SK-N-SH treated with all-trans-retinoic acid at 6 μM for 48 hours (cell line): ENCODE measurements around the gene PCMTD2.

Experiments used
- ATAC-seq: fragments of 200-7000 bp; cut with Tn5 transposase; 3 replicates; pipeline ENCODE4 v1.9.1; 2020; ENCODE audit warnings: mild to moderate bottlenecking, moderate library complexity
- ARNTL ChIP-seq: fragments of 450-650 bp; formaldehyde crosslinking; IDR thresholded peaks from 2 replicates; pipeline ENCODE4 v1.5.0; 2020; ENCODE audit warnings: low read depth, mild to moderate bottlenecking, moderate library complexity, borderline replicate concordance
- ESRRG ChIP-seq: fragments of 250-450 bp; sonication (Bioruptor Pico); IDR thresholded peaks from 2 replicates; pipeline ENCODE4 v1.6.1; 2021; ENCODE audit warnings: mild to moderate bottlenecking
- GLIS3 ChIP-seq: fragments of 250-450 bp; sonication (Bioruptor Pico); IDR thresholded peaks from 2 replicates; pipeline ENCODE4 v1.5.0; 2020; ENCODE audit warnings: mild to moderate bottlenecking, moderate library complexity
- ISL1 ChIP-seq: fragments of 250-450 bp; sonication (Bioruptor Pico); IDR thresholded peaks from 2 replicates; pipeline ENCODE4 v2.1.2; 2022; ENCODE audit warnings: mild to moderate bottlenecking, moderate library complexity
- OSR1 ChIP-seq: fragments of 250-450 bp; sonication (Bioruptor Pico); IDR thresholded peaks from 2 replicates; pipeline ENCODE4 v1.8.0; 2022; ENCODE audit warnings: moderate library complexity, mild to moderate bottlenecking, inconsistent platforms
- RARB ChIP-seq: fragments of 250-450 bp; sonication (Bioruptor Pico); IDR thresholded peaks from 2 replicates; pipeline ENCODE4 v1.8.0; 2021; ENCODE audit warnings: mild to moderate bottlenecking, moderate library complexity
- TCF4 ChIP-seq: fragments of 250-450 bp; sonication (Bioruptor Pico); IDR thresholded peaks from 2 replicates; pipeline ENCODE4 v1.8.0; 2021; ENCODE audit warnings: mild to moderate bottlenecking, moderate library complexity, borderline replicate concordance
- TOX ChIP-seq: fragments of 250-450 bp; sonication (Bioruptor Pico); IDR thresholded peaks from 2 replicates; pipeline ENCODE4 v1.8.0; 2021; ENCODE audit warnings: mild to moderate bottlenecking, moderate library complexity, borderline replicate concordance
- ZC3H10 ChIP-seq: fragments of 250-450 bp; sonication (Bioruptor Pico); IDR thresholded peaks from 2 replicates; pipeline ENCODE4 v1.5.1; 2021; ENCODE audit warnings: mild to moderate bottlenecking, moderate library complexity
- ZFP3 ChIP-seq: fragments of 250-450 bp; sonication (Bioruptor Pico); IDR thresholded peaks from 2 replicates; pipeline ENCODE4 v1.5.0; 2020; ENCODE audit warnings: mild to moderate bottlenecking, moderate library complexity
- ZFP30 ChIP-seq: fragments of 450-650 bp; formaldehyde crosslinking; IDR thresholded peaks from 2 replicates; pipeline ENCODE4 v1.5.0; 2022; ENCODE audit warnings: mild to moderate bottlenecking, moderate library complexity
- ZNF565 ChIP-seq: fragments of 450-650 bp; formaldehyde crosslinking; conservative IDR thresholded peaks from 2 replicates; pipeline ENCODE4 v1.5.0; 2020; ENCODE audit warnings: low read depth, mild to moderate bottlenecking, moderate library complexity
- ZNF70 ChIP-seq: fragments of 450-650 bp; formaldehyde crosslinking; IDR thresholded peaks from 2 replicates; pipeline ENCODE4 v1.5.0; 2020; ENCODE audit warnings: mild to moderate bottlenecking, moderate library complexity
- ZNF8 ChIP-seq: fragments of 450-650 bp; formaldehyde crosslinking; IDR thresholded peaks from 2 replicates; pipeline ENCODE4 v1.5.0; 2020; ENCODE audit warnings: mild to moderate bottlenecking, moderate library complexity
- TF ChIP-seq, protein P1 (sequence below): fragments of 250-450 bp; sonication (Bioruptor Pico); IDR thresholded peaks from 2 replicates; pipeline ENCODE4 v1.5.1; 2021; ENCODE audit warnings: mild to moderate bottlenecking, moderate library complexity
- TF ChIP-seq, protein P2 (sequence below): fragments of 250-450 bp; sonication (Bioruptor Pico); IDR thresholded peaks from 2 replicates; pipeline ENCODE4 v1.8.0; 2021; ENCODE audit warnings: low read depth, mild to moderate bottlenecking, moderate library complexity, borderline replicate concordance
- TF ChIP-seq, protein P3 (sequence below): fragments of 250-450 bp; sonication (Bioruptor Pico); IDR thresholded peaks from 2 replicates; pipeline ENCODE4 v1.8.0; 2020; ENCODE audit warnings: mild to moderate bottlenecking, moderate library complexity, borderline replicate concordance
- TF ChIP-seq, protein P4 (sequence below): fragments of 250-450 bp; sonication (Bioruptor Pico); IDR thresholded peaks from 2 replicates; pipeline ENCODE4 v1.5.1; 2020; ENCODE audit warnings: low read depth, mild to moderate bottlenecking, moderate library complexity
- TF ChIP-seq, protein P5 (sequence below): fragments of 250-450 bp; sonication (Bioruptor Pico); IDR thresholded peaks from 2 replicates; pipeline ENCODE4 v1.5.0; 2020; ENCODE audit warnings: mild to moderate bottlenecking, moderate library complexity

Gene PCMTD2

DNA sequence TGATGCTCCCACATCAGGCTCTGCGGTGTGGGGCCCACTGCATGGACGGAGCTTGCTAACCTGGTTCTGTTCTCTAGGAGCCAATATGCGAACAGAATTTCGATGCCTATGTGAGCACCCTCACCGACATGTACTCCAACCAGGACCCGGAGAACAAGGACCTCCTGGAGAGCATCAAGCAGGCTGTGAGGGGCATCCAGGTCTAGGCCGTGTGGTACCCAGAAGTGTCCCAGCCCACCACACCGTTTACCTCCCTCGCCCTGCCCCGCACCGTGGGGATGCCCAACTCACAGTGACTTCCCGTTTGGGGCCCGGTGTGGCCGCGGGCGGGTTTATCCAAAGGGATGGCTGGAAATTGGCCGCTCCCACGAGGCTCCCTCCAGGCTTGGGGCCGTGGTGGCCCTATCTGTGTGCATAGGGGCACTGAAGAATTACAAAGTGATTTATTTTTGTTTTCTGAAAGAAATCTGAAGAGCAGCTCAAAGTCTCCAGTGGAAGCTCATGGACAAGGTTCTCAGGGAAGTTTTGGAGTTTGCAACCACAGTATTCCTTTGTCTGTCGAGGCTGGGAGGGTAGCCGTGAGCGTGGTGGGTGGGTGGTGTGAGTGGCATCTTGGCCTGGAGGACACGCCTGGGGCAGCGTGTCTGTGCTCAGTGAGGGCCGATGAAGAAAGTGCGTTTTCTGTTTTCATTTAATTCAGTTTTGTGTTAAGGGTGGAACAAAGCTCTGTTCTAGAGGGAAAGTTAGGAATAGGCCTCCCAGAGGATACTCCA is 15.1 kb upstream of the PCMTD2 start (continued):
- TF ChIP-seq, protein P1, sequence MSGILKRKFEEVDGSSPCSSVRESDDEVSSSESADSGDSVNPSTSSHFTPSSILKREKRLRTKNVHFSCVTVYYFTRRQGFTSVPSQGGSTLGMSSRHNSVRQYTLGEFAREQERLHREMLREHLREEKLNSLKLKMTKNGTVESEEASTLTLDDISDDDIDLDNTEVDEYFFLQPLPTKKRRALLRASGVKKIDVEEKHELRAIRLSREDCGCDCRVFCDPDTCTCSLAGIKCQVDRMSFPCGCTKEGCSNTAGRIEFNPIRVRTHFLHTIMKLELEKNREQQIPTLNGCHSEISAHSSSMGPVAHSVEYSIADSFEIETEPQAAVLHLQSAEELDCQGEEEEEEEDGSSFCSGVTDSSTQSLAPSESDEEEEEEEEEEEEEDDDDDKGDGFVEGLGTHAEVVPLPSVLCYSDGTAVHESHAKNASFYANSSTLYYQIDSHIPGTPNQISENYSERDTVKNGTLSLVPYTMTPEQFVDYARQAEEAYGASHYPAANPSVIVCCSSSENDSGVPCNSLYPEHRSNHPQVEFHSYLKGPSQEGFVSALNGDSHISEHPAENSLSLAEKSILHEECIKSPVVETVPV, result no peak
- TF ChIP-seq ZFP3 (CRISPR knock-in tag) (no peak), ZNF8 (CRISPR knock-in tag) (no peak), ZNF565 (no peak)

DNA sequence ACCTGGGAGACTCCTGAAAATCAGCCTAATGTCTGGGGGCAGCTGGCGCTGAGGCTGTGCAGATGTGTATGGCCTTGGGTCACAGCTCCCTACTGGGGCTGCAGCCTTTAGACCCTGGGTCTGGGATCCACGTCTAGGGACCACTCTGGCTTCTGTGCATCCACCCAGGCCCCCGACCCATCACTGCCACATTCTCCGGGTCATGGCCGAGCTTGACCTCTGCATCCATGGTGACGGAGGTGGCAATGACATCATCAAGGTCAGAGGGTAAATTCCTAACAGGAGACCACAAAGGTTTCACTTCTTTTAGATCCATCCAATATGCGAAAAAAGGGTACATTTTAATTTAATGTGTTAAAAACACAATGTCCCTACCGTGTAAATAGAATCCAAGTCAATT is 14.5 kb upstream of the PCMTD2 start:
- ATAC-seq, result no peak
- TF ChIP-seq OSR1 (CRISPR knock-in tag), result no peak
- no peak for TF ChIP-seq TCF4 (CRISPR knock-in tag)
- TF ChIP-seq RARB, result no peak
- no peak for TF ChIP-seq ESRRG
- TF ChIP-seq GLIS3, result no peak
- no peak for TF ChIP-seq ZNF8 (CRISPR knock-in tag)
- TF ChIP-seq, protein P2, sequence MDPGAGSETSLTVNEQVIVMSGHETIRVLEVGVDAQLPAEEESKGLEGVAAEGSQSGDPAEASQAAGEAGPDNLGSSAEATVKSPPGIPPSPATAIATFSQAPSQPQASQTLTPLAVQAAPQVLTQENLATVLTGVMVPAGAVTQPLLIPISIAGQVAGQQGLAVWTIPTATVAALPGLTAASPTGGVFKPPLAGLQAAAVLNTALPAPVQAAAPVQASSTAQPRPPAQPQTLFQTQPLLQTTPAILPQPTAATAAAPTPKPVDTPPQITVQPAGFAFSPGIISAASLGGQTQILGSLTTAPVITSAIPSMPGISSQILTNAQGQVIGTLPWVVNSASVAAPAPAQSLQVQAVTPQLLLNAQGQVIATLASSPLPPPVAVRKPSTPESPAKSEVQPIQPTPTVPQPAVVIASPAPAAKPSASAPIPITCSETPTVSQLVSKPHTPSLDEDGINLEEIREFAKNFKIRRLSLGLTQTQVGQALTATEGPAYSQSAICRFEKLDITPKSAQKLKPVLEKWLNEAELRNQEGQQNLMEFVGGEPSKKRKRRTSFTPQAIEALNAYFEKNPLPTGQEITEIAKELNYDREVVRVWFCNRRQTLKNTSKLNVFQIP, result no peak
- TF ChIP-seq ARNTL, result no peak
- no peak for TF ChIP-seq ZC3H10 (CRISPR knock-in tag)
- TF ChIP-seq, protein P3, sequence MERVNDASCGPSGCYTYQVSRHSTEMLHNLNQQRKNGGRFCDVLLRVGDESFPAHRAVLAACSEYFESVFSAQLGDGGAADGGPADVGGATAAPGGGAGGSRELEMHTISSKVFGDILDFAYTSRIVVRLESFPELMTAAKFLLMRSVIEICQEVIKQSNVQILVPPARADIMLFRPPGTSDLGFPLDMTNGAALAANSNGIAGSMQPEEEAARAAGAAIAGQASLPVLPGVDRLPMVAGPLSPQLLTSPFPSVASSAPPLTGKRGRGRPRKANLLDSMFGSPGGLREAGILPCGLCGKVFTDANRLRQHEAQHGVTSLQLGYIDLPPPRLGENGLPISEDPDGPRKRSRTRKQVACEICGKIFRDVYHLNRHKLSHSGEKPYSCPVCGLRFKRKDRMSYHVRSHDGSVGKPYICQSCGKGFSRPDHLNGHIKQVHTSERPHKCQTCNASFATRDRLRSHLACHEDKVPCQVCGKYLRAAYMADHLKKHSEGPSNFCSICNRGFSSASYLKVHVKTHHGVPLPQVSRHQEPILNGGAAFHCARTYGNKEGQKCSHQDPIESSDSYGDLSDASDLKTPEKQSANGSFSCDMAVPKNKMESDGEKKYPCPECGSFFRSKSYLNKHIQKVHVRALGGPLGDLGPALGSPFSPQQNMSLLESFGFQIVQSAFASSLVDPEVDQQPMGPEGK (CRISPR knock-in tag), result no peak

DNA sequence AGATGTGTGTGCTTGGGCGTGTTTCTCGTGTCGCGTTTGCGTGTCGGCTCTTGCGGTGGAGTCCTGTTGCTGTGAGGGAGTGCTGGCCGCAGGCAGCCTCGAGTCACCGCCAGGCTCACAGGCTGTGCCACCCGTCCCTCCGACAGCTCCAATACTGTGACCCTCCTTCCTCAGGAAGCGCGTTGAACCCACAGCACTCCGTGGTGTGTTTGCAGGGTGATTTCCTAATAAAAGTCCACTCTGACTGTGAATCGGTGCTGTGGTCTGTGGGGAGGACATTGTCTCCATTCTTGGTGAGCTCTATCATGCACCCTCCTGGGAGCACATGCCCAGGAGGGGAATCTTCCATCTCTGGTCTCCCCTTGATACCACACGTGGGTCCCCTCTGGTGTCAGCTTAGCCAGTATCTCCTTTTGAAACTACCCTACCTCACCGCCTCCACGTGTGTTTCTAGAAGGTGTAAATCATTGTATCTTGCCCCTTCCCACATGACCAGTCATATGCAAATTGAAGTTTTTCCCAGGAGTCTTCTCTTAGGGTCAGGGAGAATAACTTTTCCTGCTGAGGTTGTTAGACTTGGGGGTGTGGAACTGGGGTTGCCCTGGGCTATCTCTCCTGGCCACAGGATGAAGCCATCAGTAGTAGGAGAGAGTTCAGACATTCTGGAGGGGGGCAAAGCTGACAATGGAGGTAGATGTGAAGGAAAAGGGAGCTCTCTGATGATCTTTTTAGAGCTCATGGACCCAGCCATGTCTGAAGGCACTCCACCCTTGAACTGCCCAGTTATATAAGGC is 13.3 kb upstream of the PCMTD2 start:
- TF ChIP-seq ESRRG (no peak), TOX (CRISPR knock-in tag) (no peak)
- ATAC-seq, result no peak

DNA sequence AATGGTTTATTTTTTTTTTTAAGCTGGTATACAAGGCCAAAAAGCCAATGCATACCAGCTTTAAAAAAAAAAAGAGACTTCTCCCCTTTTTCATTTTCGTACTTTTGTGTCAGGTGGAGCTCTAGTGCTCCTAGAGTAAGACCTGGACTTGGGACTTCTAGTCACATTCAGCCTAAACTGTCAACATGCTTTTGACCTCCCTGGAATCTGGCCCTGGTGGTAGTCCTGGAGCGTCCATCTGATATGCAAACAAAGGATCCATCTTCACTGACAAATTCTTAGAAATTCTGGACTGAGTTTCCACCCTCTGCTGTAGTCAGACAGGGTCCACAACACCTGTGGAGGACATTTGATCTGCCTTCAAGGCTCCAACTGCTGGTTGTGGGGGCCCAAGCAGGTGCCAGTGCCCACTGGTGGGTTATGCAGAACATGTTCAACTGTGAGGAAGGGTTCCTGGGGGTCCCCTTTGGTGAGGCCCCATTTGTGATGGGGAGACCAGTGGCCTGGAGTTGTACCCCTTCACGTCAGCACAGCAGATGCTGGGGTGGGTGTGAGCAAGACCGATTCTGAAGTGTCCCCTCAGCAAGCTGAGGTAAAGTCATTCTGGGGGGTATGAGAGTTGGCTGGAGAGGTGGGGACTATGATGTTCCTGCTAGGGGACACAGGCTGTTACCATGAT is 12.6 kb upstream of the PCMTD2 start:
- TF ChIP-seq TCF4 (CRISPR knock-in tag) (no peak), ESRRG (no peak), ZNF565 (no peak), ZFP30 (no peak), ZNF70 (CRISPR knock-in tag) (no peak), ZFP3 (CRISPR knock-in tag) (no peak), ZC3H10 (CRISPR knock-in tag) (no peak), ISL1 (CRISPR knock-in tag) (no peak)
- TF ChIP-seq, protein P1, result no peak
- TF ChIP-seq, protein P3 (CRISPR knock-in tag), result no peak
- TF ChIP-seq, protein P4, sequence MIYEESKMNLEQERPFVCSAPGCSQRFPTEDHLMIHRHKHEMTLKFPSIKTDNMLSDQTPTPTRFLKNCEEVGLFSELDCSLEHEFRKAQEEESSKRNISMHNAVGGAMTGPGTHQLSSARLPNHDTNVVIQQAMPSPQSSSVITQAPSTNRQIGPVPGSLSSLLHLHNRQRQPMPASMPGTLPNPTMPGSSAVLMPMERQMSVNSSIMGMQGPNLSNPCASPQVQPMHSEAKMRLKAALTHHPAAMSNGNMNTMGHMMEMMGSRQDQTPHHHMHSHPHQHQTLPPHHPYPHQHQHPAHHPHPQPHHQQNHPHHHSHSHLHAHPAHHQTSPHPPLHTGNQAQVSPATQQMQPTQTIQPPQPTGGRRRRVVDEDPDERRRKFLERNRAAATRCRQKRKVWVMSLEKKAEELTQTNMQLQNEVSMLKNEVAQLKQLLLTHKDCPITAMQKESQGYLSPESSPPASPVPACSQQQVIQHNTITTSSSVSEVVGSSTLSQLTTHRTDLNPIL (CRISPR knock-in tag), result no peak
- TF ChIP-seq, protein P5, sequence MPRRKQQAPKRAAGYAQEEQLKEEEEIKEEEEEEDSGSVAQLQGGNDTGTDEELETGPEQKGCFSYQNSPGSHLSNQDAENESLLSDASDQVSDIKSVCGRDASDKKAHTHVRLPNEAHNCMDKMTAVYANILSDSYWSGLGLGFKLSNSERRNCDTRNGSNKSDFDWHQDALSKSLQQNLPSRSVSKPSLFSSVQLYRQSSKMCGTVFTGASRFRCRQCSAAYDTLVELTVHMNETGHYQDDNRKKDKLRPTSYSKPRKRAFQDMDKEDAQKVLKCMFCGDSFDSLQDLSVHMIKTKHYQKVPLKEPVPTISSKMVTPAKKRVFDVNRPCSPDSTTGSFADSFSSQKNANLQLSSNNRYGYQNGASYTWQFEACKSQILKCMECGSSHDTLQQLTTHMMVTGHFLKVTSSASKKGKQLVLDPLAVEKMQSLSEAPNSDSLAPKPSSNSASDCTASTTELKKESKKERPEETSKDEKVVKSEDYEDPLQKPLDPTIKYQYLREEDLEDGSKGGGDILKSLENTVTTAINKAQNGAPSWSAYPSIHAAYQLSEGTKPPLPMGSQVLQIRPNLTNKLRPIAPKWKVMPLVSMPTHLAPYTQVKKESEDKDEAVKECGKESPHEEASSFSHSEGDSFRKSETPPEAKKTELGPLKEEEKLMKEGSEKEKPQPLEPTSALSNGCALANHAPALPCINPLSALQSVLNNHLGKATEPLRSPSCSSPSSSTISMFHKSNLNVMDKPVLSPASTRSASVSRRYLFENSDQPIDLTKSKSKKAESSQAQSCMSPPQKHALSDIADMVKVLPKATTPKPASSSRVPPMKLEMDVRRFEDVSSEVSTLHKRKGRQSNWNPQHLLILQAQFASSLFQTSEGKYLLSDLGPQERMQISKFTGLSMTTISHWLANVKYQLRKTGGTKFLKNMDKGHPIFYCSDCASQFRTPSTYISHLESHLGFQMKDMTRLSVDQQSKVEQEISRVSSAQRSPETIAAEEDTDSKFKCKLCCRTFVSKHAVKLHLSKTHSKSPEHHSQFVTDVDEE, result no peak

More for the DNA sequence above, 12.6 kb upstream of the PCMTD2 start:
- ATAC-seq, result no peak
